HepG2 (cell line): ENCODE measurements around the gene PRSS38. TPM values are rescaled to one million over a fixed set of nuclear protein-coding genes. Genes with fewer than 3 reads are reported as not detected.
A peak's percentile ranks its signal among the peaks of the same experiment; 100 is the strongest.

Experiments
- ATAC-seq: fragments of 200-7000 bp; cut with Tn5 transposase; 3 replicates; pipeline ENCODE4 v1.9.1; 2020; ENCODE audit warnings: mild to moderate bottlenecking, moderate library complexity
- BruUV-seq: library from RNA; stranded (reverse); fragments of 400-500 nt; replicated peaks from 2 replicates; lab custom pipeline; 2021; lab: Mats Ljungman, UMichigan
- CTCF ChIA-PET: fragments of 300-600 bp; formaldehyde crosslinking; extraction: SDS; loops from one replicate; lab custom pipeline; 2021; ENCODE audit warnings: low total read pairs, inconsistent platforms, low intra/inter-chr PET ratio; lab: Yijun Ruan, JAX
- POLR2A ChIA-PET: fragments of 350-600 bp; sonication (Branson Sonifier 250); formaldehyde crosslinking; loops from one replicate; lab custom pipeline; 2020; ENCODE audit warnings: antibody characterized with exemption, inconsistent platforms; lab: Yijun Ruan, JAX
- DNase-seq: peaks from one replicate; pipeline ENCODE4 v3.0.0-alpha.2; 2015; ENCODE audit warnings: low spot score
- FAIRE-seq: peaks from 3 replicates; lab custom pipeline; 2011; peaks lifted over from hg19 to GRCh38; lab: Jason Lieb, UNC
- H2AFZ ChIP-seq: one replicate; pipeline ENCODE4 v1.6.1; 2011; ENCODE audit warnings: low read length, inconsistent platforms
- H3K27ac ChIP-seq: fragments of 300-600 bp; 3 replicates; pipeline ENCODE4 v1.8.0; 2011; ENCODE audit warnings: mixed run types, mild to moderate bottlenecking, mixed read lengths, low read length, inconsistent platforms; ENCODE audit not compliant: insufficient read depth; ENCODE audit errors: extremely low read length
- H3K27me3 ChIP-seq, 2 experiments: fragments of 200-600 bp in 1 of 2; 2 replicates in 1 of 2; 3 replicates in 1 of 2; pipeline versions ENCODE4 v1.6.0 to v1.8.0; 2011; ENCODE audit warnings: low read length in 2 of 2, mild to moderate bottlenecking in 2 of 2, moderate library complexity in 2 of 2, inconsistent platforms in 1 of 2; ENCODE audit not compliant: insufficient read depth in 2 of 2, control insufficient read depth in 1 of 2
- H3K36me3 ChIP-seq, 2 experiments: fragments of 200-600 bp in 1 of 2; replicated peaks in 1 of 2; 2 replicates in 1 of 2; 3 replicates in 1 of 2; pipeline versions ENCODE4 v1.5.1 to v1.8.0; 2011; ENCODE audit warnings: low read length in 2 of 2, inconsistent platforms in 1 of 2; ENCODE audit not compliant: insufficient read depth in 2 of 2, control insufficient read depth in 1 of 2
- H3K4me1 ChIP-seq: 2 replicates; pipeline ENCODE4 v1.5.1; 2012; ENCODE audit warnings: low read length, inconsistent platforms; ENCODE audit not compliant: insufficient read depth
- H3K4me2 ChIP-seq: 2 replicates; pipeline ENCODE4 v1.6.0; 2011; ENCODE audit warnings: low read depth, low read length, inconsistent platforms
- H3K4me3 ChIP-seq, 3 experiments: fragments of 200-600 bp in 1 of 3; sonication (generic), shearing (Covaris generic) in 1 of 3; replicated peaks in 1 of 3; 2 replicates each; pipeline ENCODE4 v1.5.1; 2011 to 2016; ENCODE audit warnings: low read length in 3 of 3, inconsistent platforms in 2 of 3, low read depth in 2 of 3, mild to moderate bottlenecking in 2 of 3, control low read depth in 1 of 3, mixed read lengths in 1 of 3; ENCODE audit not compliant: insufficient read depth in 1 of 3
- H3K79me2 ChIP-seq: one replicate; pipeline ENCODE4 v1.6.1; 2011; ENCODE audit warnings: low read length, inconsistent platforms; ENCODE audit not compliant: insufficient read depth
- H3K9ac ChIP-seq: 2 replicates; pipeline ENCODE4 v1.6.0; 2011; ENCODE audit warnings: mild to moderate bottlenecking, low read depth, low read length, inconsistent platforms; ENCODE audit not compliant: insufficient read depth
- H3K9me3 ChIP-seq: 2 replicates; pipeline ENCODE4 v1.5.1; 2012; ENCODE audit warnings: mild to moderate bottlenecking, low read length
- H4K20me1 ChIP-seq: 2 replicates; pipeline ENCODE4 v1.6.0; 2011; ENCODE audit warnings: inconsistent platforms, mild to moderate bottlenecking, low read length, moderate library complexity; ENCODE audit not compliant: insufficient read depth
- AGO2 ChIP-seq: fragments of 200-400 bp; formaldehyde crosslinking; optimal IDR thresholded peaks from 2 replicates; pipeline ENCODE3; 2017; ENCODE audit warnings: mild to moderate bottlenecking, low read depth, low read length, moderate library complexity
- ARNT ChIP-seq: fragments of 450-650 bp; IDR thresholded peaks from 2 replicates; pipeline ENCODE4 v1.6.1; 2017
- ATF1 ChIP-seq: IDR thresholded peaks from 2 replicates; pipeline ENCODE4 v1.6.1; 2016; ENCODE audit warnings: mild to moderate bottlenecking, control low read depth
- CREB1 ChIP-seq, 2 experiments: fragments of 450-650 bp in 1 of 2; IDR thresholded peaks; 2 replicates each; pipeline ENCODE4 v1.6.1; 2016 to 2017; ENCODE audit warnings: control low read depth in 1 of 2, mild to moderate bottlenecking in 1 of 2, missing compliant biosample characterization in 1 of 2, missing genetic modification characterization in 1 of 2
- NR2C2 ChIP-seq: sonication (generic); formaldehyde crosslinking; IDR thresholded peaks from 2 replicates; pipeline ENCODE4 v1.4.0; 2020; ENCODE audit warnings: missing genetic modification reagents, mild to moderate bottlenecking, moderate library complexity, borderline replicate concordance
- POLR2G ChIP-seq: fragments of 200-400 bp; formaldehyde crosslinking; IDR thresholded peaks from 2 replicates; pipeline ENCODE4 v1.6.1; 2018; ENCODE audit warnings: mild to moderate bottlenecking, low read depth, low read length, moderate library complexity
- REL ChIP-seq: sonication (generic); formaldehyde crosslinking; conservative IDR thresholded peaks from 2 replicates; pipeline ENCODE4 v1.8.0; 2022; ENCODE audit warnings: mild to moderate bottlenecking, missing genetic modification reagents, moderate library complexity
- SRSF9 ChIP-seq: fragments of 200-400 bp; formaldehyde crosslinking; IDR thresholded peaks from 2 replicates; pipeline ENCODE4 v1.6.1; 2018; ENCODE audit warnings: borderline replicate concordance, mild to moderate bottlenecking, low read depth, low read length; ENCODE audit not compliant: insufficient read depth, poor library complexity, severe bottlenecking
- XBP1 ChIP-seq: sonication (generic); formaldehyde crosslinking; IDR thresholded peaks from 2 replicates; pipeline ENCODE4 v1.5.0; 2020; ENCODE audit warnings: missing genetic modification reagents
- YEATS2 ChIP-seq: sonication (generic); formaldehyde crosslinking; IDR thresholded peaks from 2 replicates; pipeline ENCODE4 v1.4.0; 2020; ENCODE audit warnings: missing genetic modification reagents, borderline replicate concordance
- ZBTB7A ChIP-seq: sonication (generic); formaldehyde crosslinking; IDR thresholded peaks from 2 replicates; pipeline ENCODE4 v1.8.0; 2022; ENCODE audit warnings: mild to moderate bottlenecking, missing genetic modification reagents
- ZNF263 ChIP-seq: sonication (generic); formaldehyde crosslinking; IDR thresholded peaks from 2 replicates; pipeline ENCODE4 v1.4.0; 2020; ENCODE audit warnings: missing genetic modification reagents
- ZNF333 ChIP-seq: sonication (generic); formaldehyde crosslinking; IDR thresholded peaks from 2 replicates; pipeline ENCODE4 v1.4.0; 2020; ENCODE audit warnings: mild to moderate bottlenecking, missing genetic modification reagents, borderline replicate concordance
- ZZZ3 ChIP-seq: sonication (generic); formaldehyde crosslinking; IDR thresholded peaks from 2 replicates; pipeline ENCODE4 v1.4.0; 2020; ENCODE audit warnings: missing genetic modification reagents, mild to moderate bottlenecking, borderline replicate concordance
- WGBS: methylation state at CpG from one replicate; pipeline ENCODE4 v1.1.6; 2017; ENCODE audit warnings: low lambda C conversion rate; 5-methylcytosine and 5-hydroxymethylcytosine counted together
- in situ Hi-C: cut with HindIII; loops from 2 replicates; pipeline ENCODE4 v1.10.0; 2017; ENCODE audit warnings: low pct_unique_long_range_greater_than_20kb; ENCODE audit not compliant: extremely low pct_ligation_motif_present
- intact Hi-C: fragments of 100-400 bp; cut with micrococcal nuclease; formaldehyde crosslinking; loops from one replicate; pipeline ENCODE4 v1.10.0; 2022; ENCODE audit not compliant: unreplicated experiment
- polyA plus RNA-seq, 8 experiments: library from polyadenylated mRNA; depleted of rRNA in 3 of 8; stranded (reverse) in 7 of 8; unstranded in 1 of 8; fragments of >200 nt; fragmentation: Illumina TruSeq in 4 of 8; extraction: Trizol in 4 of 8; gene quantifications; 2 replicates each; pipeline versions ENCODE4 v1.2.1 to v1.2.3, GENCODE V29; 2011 to 2016; ENCODE audit warnings: low read depth in 4 of 8, missing spikeins in 1 of 8, mixed read lengths in 1 of 8; ENCODE audit not compliant: insufficient read depth in 1 of 8
- total RNA-seq, 5 experiments: library from RNA; depleted of rRNA; stranded (reverse); fragments of >200 nt; fragmentation: Illumina TruSeq; extraction: Trizol; gene quantifications; 2 replicates each; pipeline ENCODE4 v1.2.3, GENCODE V29; 2016; ENCODE audit warnings: low read depth in 1 of 5
- TF ChIP-seq, protein P1 (sequence below): sonication (generic); formaldehyde crosslinking; IDR thresholded peaks from 2 replicates; pipeline ENCODE4 v1.9.0; 2021; ENCODE audit warnings: missing genetic modification reagents, mild to moderate bottlenecking, borderline replicate concordance
- TF ChIP-seq, protein P2 (sequence below): IDR thresholded peaks from 2 replicates; pipeline ENCODE4 v1.6.1; 2016; ENCODE audit warnings: missing genetic modification reagents, missing compliant biosample characterization
- TF ChIP-seq, protein P3 (sequence below): sonication (generic); formaldehyde crosslinking; IDR thresholded peaks from 2 replicates; pipeline ENCODE4 v1.4.0; 2020; ENCODE audit warnings: missing genetic modification reagents

The PRSS38 gene
- total and polyA plus RNA-seq, 2 of the 13 experiments (the other 11 are each of a cell fraction or from before 2014, with no cell fraction given): not detected

DNA sequence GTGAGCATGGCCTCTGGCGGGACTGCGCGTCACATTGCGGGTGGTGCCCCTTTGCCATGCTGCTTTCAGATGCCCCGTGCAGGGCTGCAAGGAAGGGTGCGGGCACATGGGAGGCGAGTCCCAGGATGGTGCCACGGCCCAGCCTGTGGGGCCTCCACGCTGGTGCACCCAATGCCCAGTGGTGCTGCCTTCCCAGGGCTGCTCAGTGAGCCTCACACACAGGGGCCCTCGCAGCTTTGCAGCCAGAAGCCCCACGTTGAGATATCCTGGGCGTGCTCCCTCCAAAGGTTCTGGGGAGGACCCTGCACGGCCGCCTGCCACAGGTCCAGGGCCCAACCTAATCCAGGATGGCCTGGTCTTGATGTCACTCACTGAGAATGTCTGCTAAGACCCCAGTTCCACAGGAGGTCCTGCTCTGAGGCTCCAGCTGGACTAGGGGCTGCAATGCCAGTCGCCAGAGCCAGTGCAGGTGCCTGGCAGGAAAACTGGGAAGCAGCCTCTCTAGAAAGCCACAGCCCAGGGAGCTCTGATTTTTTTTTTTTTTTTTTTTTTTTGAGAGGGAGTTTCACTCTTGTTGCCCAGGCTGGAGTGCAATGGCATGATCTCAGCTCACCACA, 34.1 kb upstream of the PRSS38 start:
- Histone ChIP-seq H3K9me3 (no peaks in the 10 kb centered on the region), H2AFZ (no peak overlapping the region), H3K4me2 (no peak overlapping the region), H3K36me3 (peaks cover 0 to 4% of the 10 kb centered on the region in 2 experiments; a peak in 3 of 5 replicates), H3K4me1 (peaks cover under 1% of the 10 kb centered on the region; the same call in 1 of the 2 replicates), H3K79me2 (no peaks in the 10 kb centered on the region), H3K27me3 (peaks cover 1 to 9% of the 10 kb centered on the region in 2 experiments; a peak in 3 of 5 replicates), H3K9ac (no peak overlapping the region), H4K20me1 (no peaks in the 10 kb centered on the region), H3K27ac (no peak overlapping the region)
- no peak for FAIRE-seq
- BruUV-seq: no TSS peak
- TF ChIP-seq ARNT (no peak), NR2C2 (no peak), CREB1 (IDR thresholded peaks at IDR 0.05) (no peak), CREB1 (CRISPR knock-in tag; IDR thresholded peaks at IDR 0.05) (no peak), AGO2 (peak; percentile 43)
- TF ChIP-seq, protein P1, sequence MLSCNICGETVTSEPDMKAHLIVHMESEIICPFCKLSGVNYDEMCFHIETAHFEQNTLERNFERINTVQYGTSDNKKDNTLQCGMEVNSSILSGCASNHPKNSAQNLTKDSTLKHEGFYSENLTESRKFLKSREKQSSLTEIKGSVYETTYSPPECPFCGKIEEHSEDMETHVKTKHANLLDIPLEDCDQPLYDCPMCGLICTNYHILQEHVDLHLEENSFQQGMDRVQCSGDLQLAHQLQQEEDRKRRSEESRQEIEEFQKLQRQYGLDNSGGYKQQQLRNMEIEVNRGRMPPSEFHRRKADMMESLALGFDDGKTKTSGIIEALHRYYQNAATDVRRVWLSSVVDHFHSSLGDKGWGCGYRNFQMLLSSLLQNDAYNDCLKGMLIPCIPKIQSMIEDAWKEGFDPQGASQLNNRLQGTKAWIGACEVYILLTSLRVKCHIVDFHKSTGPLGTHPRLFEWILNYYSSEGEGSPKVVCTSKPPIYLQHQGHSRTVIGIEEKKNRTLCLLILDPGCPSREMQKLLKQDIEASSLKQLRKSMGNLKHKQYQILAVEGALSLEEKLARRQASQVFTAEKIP (CRISPR knock-in tag): no peak
- TF ChIP-seq, all 625 proteins: peak for 1
- ChIA-PET POLR2A (no interaction called here), CTCF (no interaction called here)
- intact Hi-C loops (no loop called here), in situ Hi-C loops (no loop called here)
- ATAC-seq (no peak), DNase-seq (no peak)
- no peak overlapping the region for H3K4me3 ChIP-seq
- 98% methylated on average over 4 of the region's 15 CpGs for WGBS

DNA sequence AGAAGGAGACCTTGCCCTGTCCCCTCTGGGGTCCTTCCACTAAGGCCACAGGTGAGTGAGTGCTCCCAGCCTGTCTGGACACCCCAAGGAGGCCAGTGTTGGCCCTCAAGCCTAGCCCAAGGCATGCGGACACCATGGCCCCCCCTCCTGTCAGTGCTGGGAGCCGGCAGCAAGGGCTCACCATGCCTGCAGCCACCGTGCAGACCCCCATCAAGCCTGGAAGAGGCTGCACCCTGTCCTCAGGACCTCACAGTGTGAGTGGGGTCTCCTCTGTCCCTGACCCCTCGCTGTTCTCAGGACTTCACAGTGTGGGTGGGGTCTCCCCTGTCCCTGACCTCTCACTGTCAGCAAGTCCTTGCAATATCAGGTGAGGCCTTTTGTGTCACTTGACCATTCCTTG, 33.2 kb upstream of the PRSS38 start:
- no peak for ATAC-seq
- FAIRE-seq: no peak
- Histone ChIP-seq H3K4me1 (peaks cover 9% of the 10 kb centered on the region), H3K36me3 (peaks cover 0 to 2% of the 10 kb centered on the region in 2 experiments; a peak in 2 of 5 replicates), H4K20me1 (no peaks in the 10 kb centered on the region), H3K9ac (no peak overlapping the region), H3K9me3 (no peaks in the 10 kb centered on the region), H3K27me3 (peaks cover 1 to 17% of the 10 kb centered on the region in 2 experiments; a peak in 4 of 5 replicates), H3K4me3 (no peak overlapping the region), H2AFZ (no peak overlapping the region), H3K79me2 (no peaks in the 10 kb centered on the region), H3K4me2 (no peak overlapping the region), H3K27ac (no peak overlapping the region)
- 100% methylated on average over 3 of the region's 4 CpGs for WGBS
- POLR2A ChIA-PET: no interaction called here
- in situ Hi-C loops: no loop called here
- CTCF ChIA-PET: no interaction called here
- intact Hi-C loops: no loop called here
- no peak for DNase-seq
- BruUV-seq: no TSS peak
- TF ChIP-seq REL: no peak
- no peak for TF ChIP-seq POLR2G
- TF ChIP-seq ATF1: no peak
- no peak for TF ChIP-seq ZNF333
- TF ChIP-seq, protein P2, sequence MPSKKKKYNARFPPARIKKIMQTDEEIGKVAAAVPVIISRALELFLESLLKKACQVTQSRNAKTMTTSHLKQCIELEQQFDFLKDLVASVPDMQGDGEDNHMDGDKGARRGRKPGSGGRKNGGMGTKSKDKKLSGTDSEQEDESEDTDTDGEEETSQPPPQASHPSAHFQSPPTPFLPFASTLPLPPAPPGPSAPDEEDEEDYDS (CRISPR knock-in tag): no peak
- TF ChIP-seq ZNF263 (CRISPR knock-in tag): no peak
- no peak for TF ChIP-seq SRSF9
- TF ChIP-seq XBP1 (CRISPR knock-in tag): no peak
- no peak for TF ChIP-seq ZZZ3 (CRISPR knock-in tag)
- TF ChIP-seq ZBTB7A (CRISPR knock-in tag): no peak
- no peak for TF ChIP-seq YEATS2 (CRISPR knock-in tag)
- TF ChIP-seq, protein P3, sequence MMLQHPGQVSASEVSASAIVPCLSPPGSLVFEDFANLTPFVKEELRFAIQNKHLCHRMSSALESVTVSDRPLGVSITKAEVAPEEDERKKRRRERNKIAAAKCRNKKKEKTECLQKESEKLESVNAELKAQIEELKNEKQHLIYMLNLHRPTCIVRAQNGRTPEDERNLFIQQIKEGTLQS (CRISPR knock-in tag): no peak
